ENCODE measurements around the gene CDADC1. TPM values are rescaled to one million over a fixed set of nuclear protein-coding genes. Genes with fewer than 3 reads are reported as not detected.

CDADC1 gene
- total and polyA plus RNA-seq, 10 of the 15 experiments (the other 5 are each of a cell fraction or from before 2014, with no cell fraction given), result 2.6 to 7.3 (median 5.2) TPM

DNA sequence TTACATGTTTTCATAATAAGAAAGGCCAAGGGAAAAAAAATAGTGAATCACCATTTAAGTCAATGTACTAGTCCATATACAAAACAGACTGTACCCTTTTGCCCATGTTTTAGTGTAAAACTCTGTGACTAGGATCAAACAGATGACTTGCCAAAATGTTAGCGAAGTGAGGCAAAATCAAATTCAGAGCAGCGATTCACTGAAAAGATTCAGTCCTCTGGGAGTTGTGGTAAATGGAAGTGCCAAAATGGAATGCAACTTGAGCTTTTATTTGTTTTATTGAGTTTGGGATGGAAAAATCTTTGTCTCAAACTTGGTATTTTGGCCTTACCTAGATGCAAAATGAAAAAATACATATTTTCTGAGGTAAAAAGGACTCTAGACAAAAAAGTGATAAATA is 9.1 kb downstream of the CDADC1 start (continued):
- TF ChIP-seq EP300 (IDR thresholded peaks at IDR 0.05; ENCODE audit: borderline replicate concordance in 1 of 2, control insufficient read depth in 1 of 2, low read depth in 2 of 2, low read length in 2 of 2), result no peak

DNA sequence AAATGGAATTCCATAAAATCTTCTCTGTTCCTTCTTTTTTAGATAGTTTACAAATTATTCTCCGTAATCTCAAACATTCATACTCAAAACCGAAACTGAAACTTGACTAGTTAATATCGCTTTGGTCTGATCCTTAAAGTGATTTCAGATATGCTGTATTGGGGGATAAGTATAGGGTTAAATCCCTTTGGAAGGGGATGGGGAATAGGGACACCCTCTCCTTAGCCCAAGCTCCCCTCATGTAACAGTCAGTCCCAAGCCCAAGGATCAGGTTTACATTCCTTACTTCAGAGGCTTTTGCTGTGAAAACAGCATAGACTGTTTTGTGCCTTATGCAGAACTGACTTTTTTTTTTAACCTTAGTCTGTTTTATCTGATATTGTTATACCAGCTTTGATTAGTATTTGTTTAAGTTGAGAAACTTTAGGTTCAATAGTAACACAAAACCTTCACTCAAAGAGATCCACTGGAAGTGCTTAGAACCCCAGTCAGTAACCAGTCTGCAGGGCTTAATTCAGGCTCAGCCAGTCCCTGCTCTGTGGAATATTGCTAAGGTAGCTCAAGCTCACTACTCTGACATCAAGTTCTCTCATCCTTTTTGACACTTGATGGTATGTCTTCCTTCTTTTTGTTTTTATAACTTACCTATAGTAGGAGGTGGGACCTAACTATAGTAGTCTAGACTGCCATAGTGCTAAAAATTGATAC is 10.5 kb downstream of the CDADC1 start:
- Histone ChIP-seq H3K9me3 (replicated peaks; ENCODE audit: control insufficient read depth, insufficient read depth, low read length) (no peaks in the 10 kb centered on the region), H4K20me1 (ENCODE audit: control insufficient read depth, insufficient read depth) (no peaks in the 10 kb centered on the region), H3K79me2 (ENCODE audit: control insufficient read depth, insufficient read depth, low read length) (no peaks in the 10 kb centered on the region), H3K4me2 (ENCODE audit: control insufficient read depth, insufficient read depth) (peak overlapping the region; percentile 65), H3K4me3 (peak overlapping the region; percentile 19; the same call in 1 of the 2 replicates), H3K36me3 (ENCODE audit: control insufficient read depth in 2 of 2, insufficient read depth in 2 of 2, low read length in 1 of 2) (peaks cover 0 to 16% of the 10 kb centered on the region in 2 experiments; a peak in 3 of 4 replicates), H3K27ac (ENCODE audit: control insufficient read depth, insufficient read depth) (no peak overlapping the region), H3K9ac (ENCODE audit: control insufficient read depth, insufficient read depth, low read length) (peak overlapping the region; percentile 50), H3K27me3 (replicated peaks in 1 of 2; ENCODE audit: control insufficient read depth in 2 of 2, insufficient read depth in 2 of 2, low read length in 1 of 2) (no peaks in the 10 kb centered on the region), H3K4me1 (ENCODE audit: control insufficient read depth, insufficient read depth, low read length) (no peaks in the 10 kb centered on the region), H2AFZ (ENCODE audit: control insufficient read depth, low read depth, low read length) (peak overlapping the region; percentile 74)
- ATAC-seq, result peak; percentile 72
- DNase-seq (ENCODE audit: low read depth, low spot score), result no peak
- ChIA-PET RAD21 (ENCODE audit: unreplicated experiment) (no interaction called here), SMC1A (ENCODE audit: uncharacterized antibody, unreplicated experiment) (interaction anchor here (1.0 to 1.7 kb wide), 4 partner anchors 11 to 27 kb away, joined by 3 to 11 read pairs (median 4); partner anchors contain the start of gene CDADC1), CTCF (interaction anchor here (0.9 to 2.5 kb wide), 5 partner anchors 10 to 24 kb away, joined by 3 to 13 read pairs (median 7); partner anchors contain the start of gene CDADC1), POLR2A (interaction anchor here (0.6 to 2.6 kb wide), 3 partner anchors 10 to 43 kb away, joined by 5 to 8 read pairs (median 5); partner anchors contain the start of gene CDADC1)
- intact Hi-C loops (cut with micrococcal nuclease; ENCODE audit: unreplicated experiment), result no loop called here
- WGBS (ENCODE audit: insufficient coverage, insufficient replicate concordance, low lambda C conversion rate, missing lambda C conversion rate), result 5% methylated on average over 3 of the region's 3 CpGs
- in situ Hi-C loops (cut with MboI), result no loop called here
- TF ChIP-seq IKZF2 (IDR thresholded peaks at IDR 0.05), result 0 out of 4 replicates have a peak, but pooled peaks of 1 of the 2 experiments have one; percentile 15
- TF ChIP-seq, protein P1, sequence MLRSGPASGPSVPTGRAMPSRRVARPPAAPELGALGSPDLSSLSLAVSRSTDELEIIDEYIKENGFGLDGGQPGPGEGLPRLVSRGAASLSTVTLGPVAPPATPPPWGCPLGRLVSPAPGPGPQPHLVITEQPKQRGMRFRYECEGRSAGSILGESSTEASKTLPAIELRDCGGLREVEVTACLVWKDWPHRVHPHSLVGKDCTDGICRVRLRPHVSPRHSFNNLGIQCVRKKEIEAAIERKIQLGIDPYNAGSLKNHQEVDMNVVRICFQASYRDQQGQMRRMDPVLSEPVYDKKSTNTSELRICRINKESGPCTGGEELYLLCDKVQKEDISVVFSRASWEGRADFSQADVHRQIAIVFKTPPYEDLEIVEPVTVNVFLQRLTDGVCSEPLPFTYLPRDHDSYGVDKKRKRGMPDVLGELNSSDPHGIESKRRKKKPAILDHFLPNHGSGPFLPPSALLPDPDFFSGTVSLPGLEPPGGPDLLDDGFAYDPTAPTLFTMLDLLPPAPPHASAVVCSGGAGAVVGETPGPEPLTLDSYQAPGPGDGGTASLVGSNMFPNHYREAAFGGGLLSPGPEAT (IDR thresholded peaks at IDR 0.05; ENCODE audit: low read depth), result 0 out of 2 replicates have a peak, but pooled peaks have one; percentile 27
- no peak for TF ChIP-seq RAD21 (IDR thresholded peaks at IDR 0.05; ENCODE audit: insufficient read depth, low read depth, low read length)
- no TSS peak for BruUV-seq (replicated peaks)
- no peak for FAIRE-seq

Measured in GM12878 (cell line).